GM13976 (cell line): Measurements from ENCODE around the gene SLCO6A1.

Source experiments
- DNase-seq: peaks from one replicate; pipeline ENCODE4 v3.0.0; 2012; ENCODE audit warnings: low spot score
- CTCF ChIP-seq: IDR thresholded peaks from 2 replicates; pipeline ENCODE4 v1.5.1; 2012; ENCODE audit warnings: borderline replicate concordance, mild to moderate bottlenecking; ENCODE audit not compliant: insufficient read depth; ENCODE audit errors: extremely low read depth, missing control alignments, control extremely low read depth
- in situ Hi-C: fragments of 300-500 bp; cut with MboI; formaldehyde crosslinking; loops from one replicate; pipeline ENCODE4 v1.12.0; 2022; ENCODE audit warnings: low sequenced_read_pairs, mixed read lengths, inconsistent platforms; ENCODE audit not compliant: unreplicated experiment

SLCO6A1 gene

GRCh38 chr5:102537011-102537410, 38.2 kb upstream of the SLCO6A1 start:
- DNase-seq, result no peak
- in situ Hi-C loops, result no loop called here
- no peak for TF ChIP-seq CTCF

- in situ Hi-C loops, result no loop called here
- TF ChIP-seq CTCF, result peak; percentile 9
- no peak for DNase-seq
Observed at GRCh38 chr5:102536323-102536928, 37.6 kb upstream of the SLCO6A1 start.

GRCh38 chr5:102532123-102532522, 33.3 kb upstream of the SLCO6A1 start:
- in situ Hi-C loops, result no loop called here

GRCh38 chr5:102531506-102531905, 32.7 kb upstream of the SLCO6A1 start:
- no peak for DNase-seq
- in situ Hi-C loops, result no loop called here
- no peak for TF ChIP-seq CTCF

More at GRCh38 chr5:102532123-102532522, 33.3 kb upstream of the SLCO6A1 start:
- no peak for DNase-seq
- no peak for TF ChIP-seq CTCF

GRCh38 chr5:102529447-102529846, 30.6 kb upstream of the SLCO6A1 start:
- no peak for DNase-seq
- in situ Hi-C loops, result no loop called here
- no peak for TF ChIP-seq CTCF

GRCh38 chr5:102529031-102529430, 30.2 kb upstream of the SLCO6A1 start:
- in situ Hi-C loops, result no loop called here
- TF ChIP-seq CTCF, result no peak
- no peak for DNase-seq
